HG03571 (cell line): ENCODE results near the gene MAGOH.
"Not testable (repeated sequence)": the region's sequence is repeated elsewhere in the genome, so short reads cannot be mapped to it uniquely, and the experiment has no call there.

Experiments
- ATAC-seq: cut with Tn5 transposase; IDR thresholded peaks from one replicate; pipeline ENCODE4 v1.9.1; 2021; ENCODE audit not compliant: unreplicated experiment

MAGOH gene

GRCh38 chr1:53189061-53189460, 49.3 kb downstream of the MAGOH start:
- no peak for ATAC-seq

GRCh38 chr1:53188099-53188498, 50.2 kb downstream of the MAGOH start:
- no peak for ATAC-seq

GRCh38 chr1:53187401-53187800, 50.9 kb downstream of the MAGOH start:
- ATAC-seq: no peak

GRCh38 chr1:53186533-53186932, 51.8 kb downstream of the MAGOH start:
- no peak for ATAC-seq

GRCh38 chr1:53185955-53186297, 52.4 kb downstream of the MAGOH start:
- ATAC-seq: not testable (repeated sequence)

GRCh38 chr1:53183095-53183990, 55.0 kb downstream of the MAGOH start:
- no peak for ATAC-seq

- ATAC-seq: no peak
Observed at GRCh38 chr1:53182716-53183094, 55.6 kb downstream of the MAGOH start.

GRCh38 chr1:53182111-53182593, 56.2 kb downstream of the MAGOH start:
- no peak for ATAC-seq

GRCh38 chr1:53180951-53181350, 57.4 kb downstream of the MAGOH start:
- ATAC-seq: no peak

- no peak for ATAC-seq
Observed at GRCh38 chr1:53180226-53180625, 58.1 kb downstream of the MAGOH start.
